ENCODE measurements around the gene SHLD1. TPM values are rescaled to one million over a fixed set of nuclear protein-coding genes. Genes with fewer than 3 reads are reported as not detected.
"Not testable (repeated sequence)": the region's sequence is repeated elsewhere in the genome, so short reads cannot be mapped to it uniquely, and the experiment has no call there.

Gene SHLD1
- 0.97 and 1.7 TPM in 2 replicates for total RNA-seq

GRCh38 chr20:5749952-5750779 is at the start of gene SHLD1:
SHLD1 (plus strand) TSS chr20:5750401; CDS start chr20:5772866, 22,465 bp downstream.
- TF ChIP-seq, protein P1, sequence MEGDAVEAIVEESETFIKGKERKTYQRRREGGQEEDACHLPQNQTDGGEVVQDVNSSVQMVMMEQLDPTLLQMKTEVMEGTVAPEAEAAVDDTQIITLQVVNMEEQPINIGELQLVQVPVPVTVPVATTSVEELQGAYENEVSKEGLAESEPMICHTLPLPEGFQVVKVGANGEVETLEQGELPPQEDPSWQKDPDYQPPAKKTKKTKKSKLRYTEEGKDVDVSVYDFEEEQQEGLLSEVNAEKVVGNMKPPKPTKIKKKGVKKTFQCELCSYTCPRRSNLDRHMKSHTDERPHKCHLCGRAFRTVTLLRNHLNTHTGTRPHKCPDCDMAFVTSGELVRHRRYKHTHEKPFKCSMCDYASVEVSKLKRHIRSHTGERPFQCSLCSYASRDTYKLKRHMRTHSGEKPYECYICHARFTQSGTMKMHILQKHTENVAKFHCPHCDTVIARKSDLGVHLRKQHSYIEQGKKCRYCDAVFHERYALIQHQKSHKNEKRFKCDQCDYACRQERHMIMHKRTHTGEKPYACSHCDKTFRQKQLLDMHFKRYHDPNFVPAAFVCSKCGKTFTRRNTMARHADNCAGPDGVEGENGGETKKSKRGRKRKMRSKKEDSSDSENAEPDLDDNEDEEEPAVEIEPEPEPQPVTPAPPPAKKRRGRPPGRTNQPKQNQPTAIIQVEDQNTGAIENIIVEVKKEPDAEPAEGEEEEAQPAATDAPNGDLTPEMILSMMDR (IDR thresholded peaks at IDR 0.05; ENCODE audit: insufficient read depth, low read depth, low read length), result no peak
- DNase-seq (ENCODE audit: low read depth), result peak; percentile 85
- peak within 1 kb of the TSS; percentile 61 for H3K4me3 ChIP-seq (ENCODE audit: low read depth, low read length)

DNA sequence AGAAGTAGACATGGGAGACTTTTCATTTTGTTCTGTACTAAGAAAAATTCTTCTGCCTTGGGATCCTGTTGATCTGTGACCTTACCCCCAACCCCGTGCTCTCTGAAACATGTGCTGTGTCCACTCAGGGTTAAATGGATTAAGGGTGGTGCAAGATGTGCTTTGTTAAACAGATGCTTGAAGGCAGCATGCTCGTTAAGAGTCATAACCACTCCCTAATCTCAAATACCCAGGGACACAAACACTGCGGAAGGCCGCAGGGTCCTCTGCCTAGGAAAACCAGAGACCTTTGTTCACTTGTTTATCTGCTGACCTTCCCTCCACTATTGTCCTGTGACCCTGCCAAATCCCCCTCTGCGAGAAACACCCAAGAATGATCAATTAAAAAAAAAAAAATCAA is 47.9 kb upstream of the SHLD1 start:
- DNase-seq (ENCODE audit: low read depth); H3K4me3 ChIP-seq (ENCODE audit: low read depth, low read length): not testable (repeated sequence)

DNA sequence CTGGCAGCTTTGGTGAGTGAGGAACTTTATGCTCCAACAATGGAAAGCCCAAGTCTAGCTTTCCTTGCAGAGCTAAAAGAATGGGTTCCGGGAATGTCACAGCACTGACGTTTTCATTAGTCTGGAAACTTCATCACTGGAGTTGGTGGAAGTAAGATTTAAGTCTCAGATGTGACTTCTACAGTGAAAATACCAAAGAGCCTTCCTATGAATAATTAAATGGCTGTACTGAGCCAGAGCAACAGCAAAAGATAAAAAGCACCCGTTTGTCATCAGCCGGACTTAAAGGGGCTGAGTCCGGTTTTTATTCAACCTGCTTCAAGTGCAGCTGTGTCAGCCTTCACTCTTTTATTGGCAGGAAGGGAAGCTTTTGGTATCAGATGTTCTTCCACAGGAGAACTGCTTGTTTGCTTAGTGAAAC is 46.5 kb upstream of the SHLD1 start:
- DNase-seq (ENCODE audit: low read depth), result no peak
- H3K4me3 ChIP-seq (ENCODE audit: low read depth, low read length), result no peak overlapping the region
- TF ChIP-seq, protein P1 (IDR thresholded peaks at IDR 0.05; ENCODE audit: insufficient read depth, low read depth, low read length), result no peak

DNA sequence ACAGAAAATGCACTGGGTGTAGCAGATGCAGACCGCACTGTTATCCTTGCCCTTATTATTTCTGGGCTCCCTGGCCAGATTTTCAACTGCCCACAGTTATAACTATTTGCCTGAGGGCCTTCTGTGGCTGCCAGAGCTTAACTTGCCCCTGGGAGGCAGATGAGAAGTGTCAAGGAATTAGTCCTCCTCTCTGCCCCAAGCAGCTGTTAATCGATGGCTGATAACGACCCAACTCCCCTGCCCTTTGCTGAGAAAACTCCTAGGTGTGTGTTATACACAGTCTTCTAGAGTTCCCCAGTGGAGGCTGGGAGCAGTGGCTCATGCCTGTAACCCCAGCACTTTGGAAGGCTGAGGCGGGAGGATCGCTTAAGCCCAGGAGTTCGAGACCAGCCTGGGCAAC is 44.4 kb upstream of the SHLD1 start:
- TF ChIP-seq, protein P1 (IDR thresholded peaks at IDR 0.05; ENCODE audit: insufficient read depth, low read depth, low read length), result no peak
- no peak for DNase-seq (ENCODE audit: low read depth)
- no peak overlapping the region for H3K4me3 ChIP-seq (ENCODE audit: low read depth, low read length)

GRCh38 chr20:5706797-5707196 is 43.4 kb upstream of the SHLD1 start:
- DNase-seq (ENCODE audit: low read depth), result no peak
- TF ChIP-seq, protein P1 (IDR thresholded peaks at IDR 0.05; ENCODE audit: insufficient read depth, low read depth, low read length), result no peak
- H3K4me3 ChIP-seq (ENCODE audit: low read depth, low read length), result no peak overlapping the region

GRCh38 chr20:5710551-5710950 is 39.6 kb upstream of the SHLD1 start:
- TF ChIP-seq, protein P1 (IDR thresholded peaks at IDR 0.05; ENCODE audit: insufficient read depth, low read depth, low read length), result no peak
- DNase-seq (ENCODE audit: low read depth), result no peak
- no peak overlapping the region for H3K4me3 ChIP-seq (ENCODE audit: low read depth, low read length)

- no peak overlapping the region for H3K4me3 ChIP-seq (ENCODE audit: low read depth, low read length)
- TF ChIP-seq, protein P1 (IDR thresholded peaks at IDR 0.05; ENCODE audit: insufficient read depth, low read depth, low read length), result no peak
- DNase-seq (ENCODE audit: low read depth), result no peak
Observed at GRCh38 chr20:5714261-5715041, 35.8 kb upstream of the SHLD1 start.

Data from fibroblast of villous mesenchyme (primary cell).